ENCODE results near the gene SCYGR7.

The SCYGR7 gene, protein sequence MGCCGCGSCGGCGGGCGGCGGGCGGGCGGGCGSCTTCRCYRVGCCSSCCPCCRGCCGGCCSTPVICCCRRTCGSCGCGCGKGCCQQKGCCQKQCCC

GRCh38 chr2:227728035-227728434 lies at the start of gene SCYGR7:
Gene SCYGR7 (plus strand): TSS chr2:227728335. CDS start chr2:227728335, 0 bp downstream.
- Histone ChIP-seq H4K20me1 (ENCODE audit: insufficient read depth, low read length) (no peaks in the 10 kb centered on the region), H3K27ac (ENCODE audit: low read length) (no peak within 1 kb of the TSS), H3K9ac (ENCODE audit: low read depth, low read length) (no peak within 1 kb of the TSS), H3K4me3 (ENCODE audit: low read depth in 1 of 2, low read length in 2 of 2) (no peak within 1 kb of the TSS), H3K36me3 (ENCODE audit: insufficient read depth, low read length) (no peaks in the 10 kb centered on the region), H3K27me3 (ENCODE audit: insufficient read depth, low read length, poor library complexity) (no peaks in the 10 kb centered on the region), H2AFZ (ENCODE audit: low read depth, low read length) (no peak within 1 kb of the TSS), H3K79me2 (ENCODE audit: insufficient read depth, low read length) (no peaks in the 10 kb centered on the region), H3K4me1 (ENCODE audit: insufficient read depth, low read length) (no peaks in the 10 kb centered on the region), H3K9me3 (ENCODE audit: insufficient read depth, low read length, severe bottlenecking) (no peaks in the 10 kb centered on the region), H3K4me2 (ENCODE audit: insufficient read depth, low read length) (no peak within 1 kb of the TSS)
- TF ChIP-seq CTCF (IDR thresholded peaks at IDR 0.05; ENCODE audit: borderline replicate concordance, extremely low read depth, low read length, poor library complexity, severe bottlenecking) = no peak
- no peak for TF ChIP-seq EZH2 (IDR thresholded peaks at IDR 0.05; ENCODE audit: borderline replicate concordance, low read depth, low read length, severe bottlenecking)
- no peak for ATAC-seq (ENCODE audit: insufficient read depth, low read depth)
- no peak for DNase-seq

GRCh38 chr2:227684258-227684657 lies 43.9 kb upstream of the SCYGR7 start:
- no peak for ATAC-seq (ENCODE audit: insufficient read depth, low read depth)
- H3K9me3 ChIP-seq (ENCODE audit: insufficient read depth, low read length, severe bottlenecking) = no peaks in the 10 kb centered on the region
- no peak for TF ChIP-seq CTCF (IDR thresholded peaks at IDR 0.05; ENCODE audit: borderline replicate concordance, extremely low read depth, low read length, poor library complexity, severe bottlenecking)
- no peak for TF ChIP-seq EZH2 (IDR thresholded peaks at IDR 0.05; ENCODE audit: borderline replicate concordance, low read depth, low read length, severe bottlenecking)
- H3K79me2 ChIP-seq (ENCODE audit: insufficient read depth, low read length) = no peaks in the 10 kb centered on the region
- no peaks in the 10 kb centered on the region for H4K20me1 ChIP-seq (ENCODE audit: insufficient read depth, low read length)
- no peak overlapping the region for H3K4me2 ChIP-seq (ENCODE audit: insufficient read depth, low read length)
- H3K9ac ChIP-seq (ENCODE audit: low read depth, low read length) = no peak overlapping the region
- no peaks in the 10 kb centered on the region for H3K27me3 ChIP-seq (ENCODE audit: insufficient read depth, low read length, poor library complexity)
- no peaks in the 10 kb centered on the region for H3K4me1 ChIP-seq (ENCODE audit: insufficient read depth, low read length)
- no peak overlapping the region for H3K4me3 ChIP-seq (ENCODE audit: low read depth in 1 of 2, low read length in 2 of 2)
- H2AFZ ChIP-seq (ENCODE audit: low read depth, low read length) = no peak overlapping the region
- no peak for DNase-seq
- no peak overlapping the region for H3K27ac ChIP-seq (ENCODE audit: low read length)
- no peaks in the 10 kb centered on the region for H3K36me3 ChIP-seq (ENCODE audit: insufficient read depth, low read length)

- no peak for DNase-seq
- no peaks in the 10 kb centered on the region for H3K79me2 ChIP-seq (ENCODE audit: insufficient read depth, low read length)
- no peak overlapping the region for H3K27ac ChIP-seq (ENCODE audit: low read length)
- no peak overlapping the region for H3K4me2 ChIP-seq (ENCODE audit: insufficient read depth, low read length)
- H3K4me1 ChIP-seq (ENCODE audit: insufficient read depth, low read length) = no peaks in the 10 kb centered on the region
- no peaks in the 10 kb centered on the region for H3K36me3 ChIP-seq (ENCODE audit: insufficient read depth, low read length)
- no peak for TF ChIP-seq EZH2 (IDR thresholded peaks at IDR 0.05; ENCODE audit: borderline replicate concordance, low read depth, low read length, severe bottlenecking)
- no peak for TF ChIP-seq CTCF (IDR thresholded peaks at IDR 0.05; ENCODE audit: borderline replicate concordance, extremely low read depth, low read length, poor library complexity, severe bottlenecking)
- no peak for ATAC-seq (ENCODE audit: insufficient read depth, low read depth)
- no peaks in the 10 kb centered on the region for H3K27me3 ChIP-seq (ENCODE audit: insufficient read depth, low read length, poor library complexity)
- H3K9ac ChIP-seq (ENCODE audit: low read depth, low read length) = no peak overlapping the region
- no peaks in the 10 kb centered on the region for H3K9me3 ChIP-seq (ENCODE audit: insufficient read depth, low read length, severe bottlenecking)
- H3K4me3 ChIP-seq (ENCODE audit: low read depth in 1 of 2, low read length in 2 of 2) = no peak overlapping the region
- H2AFZ ChIP-seq (ENCODE audit: low read depth, low read length) = no peak overlapping the region
- H4K20me1 ChIP-seq (ENCODE audit: insufficient read depth, low read length) = no peaks in the 10 kb centered on the region
These were observed 40.9 kb upstream of the SCYGR7 start for GRCh38 chr2:227687189-227687588.

Data from DND-41 (cell line).